ENCODE data around the gene STK39.
A peak's percentile ranks its signal among the peaks of the same experiment; 100 is the strongest.

Gene STK39

DNA sequence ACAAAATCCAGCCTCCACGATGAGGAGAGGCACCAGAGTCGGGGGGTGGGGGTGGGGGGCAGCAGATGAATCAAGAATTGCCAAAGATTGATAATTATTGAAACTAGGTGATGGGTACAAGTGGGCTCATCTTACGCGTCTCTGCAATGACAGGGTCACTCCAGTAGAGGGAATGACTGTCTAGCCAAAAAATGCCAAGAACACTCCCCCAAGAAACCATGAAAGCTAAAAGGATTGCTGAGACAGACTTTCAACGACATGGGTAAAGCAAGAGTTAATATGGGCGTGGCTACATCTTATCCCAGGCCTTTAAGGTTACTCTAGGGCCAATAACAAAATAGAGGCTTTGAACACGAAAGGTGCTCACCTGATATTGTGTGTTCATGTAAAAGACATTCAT is 86.5 kb downstream of the STK39 start:
- peak; percentile 55; the same call in 1 of the 3 replicates for ATAC-seq (ENCODE audit: insufficient read depth, low read depth)
- Histone ChIP-seq H3K9ac (ENCODE audit: low read depth, low read length) (no peak overlapping the region), H3K4me2 (ENCODE audit: insufficient read depth, low read length) (no peak overlapping the region), H3K27ac (ENCODE audit: low read length) (no peak overlapping the region), H3K36me3 (ENCODE audit: insufficient read depth, low read length) (peaks cover 19% of the 10 kb centered on the region; the same call in 1 of the 2 replicates), H3K4me3 (ENCODE audit: low read depth in 1 of 2, low read length in 2 of 2) (no peak overlapping the region), H3K27me3 (ENCODE audit: insufficient read depth, low read length, poor library complexity) (no peaks in the 10 kb centered on the region), H3K4me1 (ENCODE audit: insufficient read depth, low read length) (no peaks in the 10 kb centered on the region), H3K79me2 (ENCODE audit: insufficient read depth, low read length) (no peaks in the 10 kb centered on the region), H3K9me3 (ENCODE audit: insufficient read depth, low read length, severe bottlenecking) (no peaks in the 10 kb centered on the region), H4K20me1 (ENCODE audit: insufficient read depth, low read length) (no peaks in the 10 kb centered on the region), H2AFZ (ENCODE audit: low read depth, low read length) (no peak overlapping the region)
- peak; percentile 12 for DNase-seq
- no peak for TF ChIP-seq EZH2 (IDR thresholded peaks at IDR 0.05; ENCODE audit: borderline replicate concordance, low read depth, low read length, severe bottlenecking)
- TF ChIP-seq, protein P1, sequence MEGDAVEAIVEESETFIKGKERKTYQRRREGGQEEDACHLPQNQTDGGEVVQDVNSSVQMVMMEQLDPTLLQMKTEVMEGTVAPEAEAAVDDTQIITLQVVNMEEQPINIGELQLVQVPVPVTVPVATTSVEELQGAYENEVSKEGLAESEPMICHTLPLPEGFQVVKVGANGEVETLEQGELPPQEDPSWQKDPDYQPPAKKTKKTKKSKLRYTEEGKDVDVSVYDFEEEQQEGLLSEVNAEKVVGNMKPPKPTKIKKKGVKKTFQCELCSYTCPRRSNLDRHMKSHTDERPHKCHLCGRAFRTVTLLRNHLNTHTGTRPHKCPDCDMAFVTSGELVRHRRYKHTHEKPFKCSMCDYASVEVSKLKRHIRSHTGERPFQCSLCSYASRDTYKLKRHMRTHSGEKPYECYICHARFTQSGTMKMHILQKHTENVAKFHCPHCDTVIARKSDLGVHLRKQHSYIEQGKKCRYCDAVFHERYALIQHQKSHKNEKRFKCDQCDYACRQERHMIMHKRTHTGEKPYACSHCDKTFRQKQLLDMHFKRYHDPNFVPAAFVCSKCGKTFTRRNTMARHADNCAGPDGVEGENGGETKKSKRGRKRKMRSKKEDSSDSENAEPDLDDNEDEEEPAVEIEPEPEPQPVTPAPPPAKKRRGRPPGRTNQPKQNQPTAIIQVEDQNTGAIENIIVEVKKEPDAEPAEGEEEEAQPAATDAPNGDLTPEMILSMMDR (IDR thresholded peaks at IDR 0.05; ENCODE audit: borderline replicate concordance, extremely low read depth, low read length, poor library complexity, severe bottlenecking) = peak; percentile 46

DNA sequence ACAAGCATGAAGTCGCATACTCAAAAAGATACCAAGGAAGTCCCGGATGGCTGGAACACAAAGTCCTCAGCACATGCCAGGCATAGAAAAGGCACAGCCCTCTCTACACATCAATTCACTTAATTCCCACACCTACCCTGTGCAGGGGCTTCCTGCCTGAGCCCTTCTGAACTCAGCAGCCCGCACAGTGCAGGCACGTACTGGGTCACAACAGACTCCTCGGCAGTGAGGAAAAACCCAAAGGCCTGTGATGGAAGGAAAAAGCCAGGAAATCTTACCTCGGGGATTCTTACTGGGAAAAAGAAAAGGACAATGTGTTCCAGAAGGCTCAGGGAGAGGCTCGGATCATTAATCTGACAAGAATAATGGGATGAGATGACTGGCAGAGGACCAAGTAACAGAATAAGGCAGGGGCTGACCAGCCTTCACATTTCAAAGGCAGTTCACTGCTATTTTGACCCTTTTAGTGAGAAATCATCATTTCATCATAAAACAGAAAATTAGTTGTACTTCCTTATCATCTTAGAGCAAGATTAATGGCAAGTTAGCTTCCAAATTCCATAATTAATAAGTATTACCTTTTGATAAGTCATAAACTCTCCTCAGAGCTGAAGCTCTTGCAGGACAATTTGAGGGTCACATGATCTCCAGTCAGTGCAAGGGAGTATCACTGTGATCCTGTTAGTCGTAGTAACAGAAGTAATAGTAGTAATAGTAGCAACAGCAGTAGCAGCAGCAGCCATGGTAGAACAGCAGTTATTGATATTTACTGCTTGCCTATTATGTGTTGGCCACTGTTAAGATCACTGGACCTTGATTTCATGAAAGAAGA is 87.4 kb downstream of the STK39 start:
- Histone ChIP-seq H3K79me2 (ENCODE audit: insufficient read depth, low read length) (no peaks in the 10 kb centered on the region), H3K36me3 (ENCODE audit: insufficient read depth, low read length) (peaks cover 22% of the 10 kb centered on the region; the same call in 1 of the 2 replicates), H3K27ac (ENCODE audit: low read length) (no peak overlapping the region), H4K20me1 (ENCODE audit: insufficient read depth, low read length) (no peaks in the 10 kb centered on the region), H3K4me2 (ENCODE audit: insufficient read depth, low read length) (no peak overlapping the region), H3K9me3 (ENCODE audit: insufficient read depth, low read length, severe bottlenecking) (no peaks in the 10 kb centered on the region), H3K27me3 (ENCODE audit: insufficient read depth, low read length, poor library complexity) (no peaks in the 10 kb centered on the region), H3K4me3 (ENCODE audit: low read depth in 1 of 2, low read length in 2 of 2) (no peak overlapping the region), H3K9ac (ENCODE audit: low read depth, low read length) (no peak overlapping the region), H3K4me1 (ENCODE audit: insufficient read depth, low read length) (no peaks in the 10 kb centered on the region), H2AFZ (ENCODE audit: low read depth, low read length) (no peak overlapping the region)
- TF ChIP-seq, protein P1 (IDR thresholded peaks at IDR 0.05; ENCODE audit: borderline replicate concordance, extremely low read depth, low read length, poor library complexity, severe bottlenecking) = no peak
- no peak for TF ChIP-seq EZH2 (IDR thresholded peaks at IDR 0.05; ENCODE audit: borderline replicate concordance, low read depth, low read length, severe bottlenecking)
- ATAC-seq (ENCODE audit: insufficient read depth, low read depth) = no peak
- no peak for DNase-seq

DNA sequence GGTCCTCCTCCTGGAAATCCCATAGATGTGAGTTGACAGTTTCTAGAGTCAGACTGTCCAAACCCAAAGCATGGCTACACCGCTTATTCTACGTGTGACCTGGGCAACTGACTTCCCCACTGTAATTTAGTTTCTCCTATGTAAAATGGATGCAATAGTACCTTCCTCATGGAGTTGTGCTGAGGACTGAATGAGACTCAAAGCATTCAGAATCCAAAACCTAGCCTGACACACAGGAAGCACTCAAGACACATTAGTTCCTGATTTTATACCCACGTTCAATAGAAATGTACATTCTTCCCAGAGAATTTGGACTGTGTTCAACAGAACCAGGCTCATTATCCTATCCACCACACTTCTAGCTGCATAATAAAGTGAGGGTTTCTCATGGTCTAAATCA is 88.8 kb downstream of the STK39 start:
- no peak for ATAC-seq (ENCODE audit: insufficient read depth, low read depth)
- no peaks in the 10 kb centered on the region for H3K79me2 ChIP-seq (ENCODE audit: insufficient read depth, low read length)
- H3K9me3 ChIP-seq (ENCODE audit: insufficient read depth, low read length, severe bottlenecking) = no peaks in the 10 kb centered on the region
- peaks cover 22% of the 10 kb centered on the region; the same call in 1 of the 2 replicates for H3K36me3 ChIP-seq (ENCODE audit: insufficient read depth, low read length)
- H3K4me3 ChIP-seq (ENCODE audit: low read depth in 1 of 2, low read length in 2 of 2) = no peak overlapping the region
- no peak overlapping the region for H3K27ac ChIP-seq (ENCODE audit: low read length)
- DNase-seq = no peak
- no peak overlapping the region for H2AFZ ChIP-seq (ENCODE audit: low read depth, low read length)
- H4K20me1 ChIP-seq (ENCODE audit: insufficient read depth, low read length) = no peaks in the 10 kb centered on the region
- TF ChIP-seq, protein P1 (IDR thresholded peaks at IDR 0.05; ENCODE audit: borderline replicate concordance, extremely low read depth, low read length, poor library complexity, severe bottlenecking) = no peak
- no peak for TF ChIP-seq EZH2 (IDR thresholded peaks at IDR 0.05; ENCODE audit: borderline replicate concordance, low read depth, low read length, severe bottlenecking)
- H3K9ac ChIP-seq (ENCODE audit: low read depth, low read length) = no peak overlapping the region
- no peak overlapping the region for H3K4me2 ChIP-seq (ENCODE audit: insufficient read depth, low read length)
- no peaks in the 10 kb centered on the region for H3K27me3 ChIP-seq (ENCODE audit: insufficient read depth, low read length, poor library complexity)
- no peaks in the 10 kb centered on the region for H3K4me1 ChIP-seq (ENCODE audit: insufficient read depth, low read length)
